HepG2 (cell line): ENCODE measurements around the gene BCL11B. TPM values are rescaled to one million over a fixed set of nuclear protein-coding genes. Genes with fewer than 3 reads are reported as not detected.

Experiments
- ATAC-seq: fragments of 200-7000 bp; cut with Tn5 transposase; 3 replicates; pipeline ENCODE4 v1.9.1; 2020; ENCODE audit warnings: mild to moderate bottlenecking, moderate library complexity
- Bru-seq: library from RNA; stranded (reverse); fragments of 400-500 nt; gene quantifications from one replicate; lab custom pipeline; 2021; lab: Mats Ljungman, UMichigan
- BruChase-seq, 2 experiments: library from RNA; stranded (reverse); fragments of 400-500 nt; gene quantifications; one replicate each; lab custom pipeline; 2021; lab: Mats Ljungman, UMichigan
- BruUV-seq: library from RNA; stranded (reverse); fragments of 400-500 nt; replicated peaks from 2 replicates; lab custom pipeline; 2021; lab: Mats Ljungman, UMichigan
- CTCF ChIA-PET: fragments of 300-600 bp; formaldehyde crosslinking; extraction: SDS; loops from one replicate; lab custom pipeline; 2021; ENCODE audit warnings: low total read pairs, inconsistent platforms, low intra/inter-chr PET ratio; lab: Yijun Ruan, JAX
- POLR2A ChIA-PET: fragments of 350-600 bp; sonication (Branson Sonifier 250); formaldehyde crosslinking; loops from one replicate; lab custom pipeline; 2020; ENCODE audit warnings: antibody characterized with exemption, inconsistent platforms; lab: Yijun Ruan, JAX
- DNase-seq: peaks from one replicate; pipeline ENCODE4 v3.0.0-alpha.2; 2015; ENCODE audit warnings: low spot score
- FAIRE-seq: peaks from 3 replicates; lab custom pipeline; 2011; peaks lifted over from hg19 to GRCh38; lab: Jason Lieb, UNC
- H2AFZ ChIP-seq: one replicate; pipeline ENCODE4 v1.6.1; 2011; ENCODE audit warnings: low read length, inconsistent platforms
- H3K27ac ChIP-seq: fragments of 300-600 bp; 3 replicates; pipeline ENCODE4 v1.8.0; 2011; ENCODE audit warnings: mixed run types, mild to moderate bottlenecking, mixed read lengths, low read length, inconsistent platforms; ENCODE audit not compliant: insufficient read depth; ENCODE audit errors: extremely low read length
- H3K27me3 ChIP-seq, 2 experiments: fragments of 200-600 bp in 1 of 2; 2 replicates in 1 of 2; 3 replicates in 1 of 2; pipeline versions ENCODE4 v1.6.0 to v1.8.0; 2011; ENCODE audit warnings: low read length in 2 of 2, mild to moderate bottlenecking in 2 of 2, moderate library complexity in 2 of 2, inconsistent platforms in 1 of 2; ENCODE audit not compliant: insufficient read depth in 2 of 2, control insufficient read depth in 1 of 2
- H3K36me3 ChIP-seq, 2 experiments: fragments of 200-600 bp in 1 of 2; replicated peaks in 1 of 2; 2 replicates in 1 of 2; 3 replicates in 1 of 2; pipeline versions ENCODE4 v1.5.1 to v1.8.0; 2011; ENCODE audit warnings: low read length in 2 of 2, inconsistent platforms in 1 of 2; ENCODE audit not compliant: insufficient read depth in 2 of 2, control insufficient read depth in 1 of 2
- H3K4me1 ChIP-seq: 2 replicates; pipeline ENCODE4 v1.5.1; 2012; ENCODE audit warnings: low read length, inconsistent platforms; ENCODE audit not compliant: insufficient read depth
- H3K4me2 ChIP-seq: 2 replicates; pipeline ENCODE4 v1.6.0; 2011; ENCODE audit warnings: low read depth, low read length, inconsistent platforms
- H3K4me3 ChIP-seq, 3 experiments: fragments of 200-600 bp in 1 of 3; sonication (generic), shearing (Covaris generic) in 1 of 3; replicated peaks in 1 of 3; 2 replicates each; pipeline ENCODE4 v1.5.1; 2011 to 2016; ENCODE audit warnings: low read length in 3 of 3, inconsistent platforms in 2 of 3, low read depth in 2 of 3, mild to moderate bottlenecking in 2 of 3, control low read depth in 1 of 3, mixed read lengths in 1 of 3; ENCODE audit not compliant: insufficient read depth in 1 of 3
- H3K79me2 ChIP-seq: one replicate; pipeline ENCODE4 v1.6.1; 2011; ENCODE audit warnings: low read length, inconsistent platforms; ENCODE audit not compliant: insufficient read depth
- H3K9ac ChIP-seq: 2 replicates; pipeline ENCODE4 v1.6.0; 2011; ENCODE audit warnings: mild to moderate bottlenecking, low read depth, low read length, inconsistent platforms; ENCODE audit not compliant: insufficient read depth
- H3K9me3 ChIP-seq: 2 replicates; pipeline ENCODE4 v1.5.1; 2012; ENCODE audit warnings: mild to moderate bottlenecking, low read length
- H4K20me1 ChIP-seq: 2 replicates; pipeline ENCODE4 v1.6.0; 2011; ENCODE audit warnings: inconsistent platforms, mild to moderate bottlenecking, low read length, moderate library complexity; ENCODE audit not compliant: insufficient read depth
- AGO1 ChIP-seq: fragments of 200-400 bp; formaldehyde crosslinking; IDR thresholded peaks from 2 replicates; pipeline ENCODE4 v1.6.1; 2017; ENCODE audit warnings: mild to moderate bottlenecking, low read depth, low read length, moderate library complexity; ENCODE audit not compliant: poor library complexity, severe bottlenecking
- ARHGAP35 ChIP-seq: sonication (generic); formaldehyde crosslinking; IDR thresholded peaks from 2 replicates; pipeline ENCODE4 v1.9.0; 2022; ENCODE audit warnings: mild to moderate bottlenecking, inconsistent platforms, moderate library complexity, missing genetic modification reagents, borderline replicate concordance
- GLI4 ChIP-seq: sonication (generic); formaldehyde crosslinking; IDR thresholded peaks from 2 replicates; pipeline ENCODE4 v1.5.1; 2020; ENCODE audit warnings: missing genetic modification reagents, mild to moderate bottlenecking, moderate library complexity, borderline replicate concordance
- GMEB1 ChIP-seq: sonication (generic); formaldehyde crosslinking; IDR thresholded peaks from 2 replicates; pipeline ENCODE4 v1.5.1; 2020; ENCODE audit warnings: missing genetic modification reagents, mild to moderate bottlenecking, borderline replicate concordance
- TERF1 ChIP-seq: sonication (generic); formaldehyde crosslinking; IDR thresholded peaks from 2 replicates; pipeline ENCODE4 v1.8.0; 2022; ENCODE audit warnings: mild to moderate bottlenecking, missing genetic modification reagents, moderate library complexity
- TRIM24 ChIP-seq: sonication (generic); formaldehyde crosslinking; IDR thresholded peaks from 2 replicates; pipeline ENCODE4 v1.8.0; 2022; ENCODE audit warnings: mild to moderate bottlenecking, missing genetic modification reagents
- ZHX1 ChIP-seq: sonication (generic); formaldehyde crosslinking; IDR thresholded peaks from 2 replicates; pipeline ENCODE4 v1.8.1; 2022; ENCODE audit warnings: low read depth, mild to moderate bottlenecking, missing genetic modification reagents
- ZNF18 ChIP-seq: sonication (generic); formaldehyde crosslinking; IDR thresholded peaks from 2 replicates; pipeline ENCODE4 v1.8.0; 2022; ENCODE audit warnings: mild to moderate bottlenecking, missing genetic modification reagents; ENCODE audit not compliant: insufficient replicate concordance
- ZNF792 ChIP-seq: IDR thresholded peaks from 2 replicates; pipeline ENCODE4 v1.6.1; 2016
- ZSCAN22 ChIP-seq: sonication (generic); formaldehyde crosslinking; IDR thresholded peaks from 2 replicates; pipeline ENCODE4 v1.4.0; 2020; ENCODE audit warnings: mild to moderate bottlenecking, missing genetic modification reagents
- WGBS: methylation state at CpG from one replicate; pipeline ENCODE4 v1.1.6; 2017; ENCODE audit warnings: low lambda C conversion rate; 5-methylcytosine and 5-hydroxymethylcytosine counted together
- in situ Hi-C: cut with HindIII; loops from 2 replicates; pipeline ENCODE4 v1.10.0; 2017; ENCODE audit warnings: low pct_unique_long_range_greater_than_20kb; ENCODE audit not compliant: extremely low pct_ligation_motif_present
- intact Hi-C: fragments of 100-400 bp; cut with micrococcal nuclease; formaldehyde crosslinking; loops from one replicate; pipeline ENCODE4 v1.10.0; 2022; ENCODE audit not compliant: unreplicated experiment
- long read RNA-seq, 2 experiments: library from RNA in 1 of 2; library from polyadenylated mRNA in 1 of 2; stranded (forward) in 1 of 2; unstranded in 1 of 2; transcript quantifications; one replicate each; pipeline ENCODE4 v2.0.0, GENCODE V29; 2019 to 2022
- polyA minus RNA-seq, 3 experiments: library from RNA; depleted of rRNA, polyadenylated mRNA; stranded (reverse); fragments of >200 nt; gene quantifications; 2 replicates each; pipeline ENCODE4 v1.2.3, GENCODE V29; 2011; ENCODE audit warnings: low replicate concordance in 1 of 3
- polyA plus RNA-seq, 8 experiments: library from polyadenylated mRNA; depleted of rRNA in 3 of 8; stranded (reverse) in 7 of 8; unstranded in 1 of 8; fragments of >200 nt; fragmentation: Illumina TruSeq in 4 of 8; extraction: Trizol in 4 of 8; gene quantifications; 2 replicates each; pipeline versions ENCODE4 v1.2.1 to v1.2.3, GENCODE V29; 2011 to 2016; ENCODE audit warnings: low read depth in 4 of 8, missing spikeins in 1 of 8, mixed read lengths in 1 of 8; ENCODE audit not compliant: insufficient read depth in 1 of 8
- total RNA-seq, 5 experiments: library from RNA; depleted of rRNA; stranded (reverse); fragments of >200 nt; fragmentation: Illumina TruSeq; extraction: Trizol; gene quantifications; 2 replicates each; pipeline ENCODE4 v1.2.3, GENCODE V29; 2016; ENCODE audit warnings: low read depth in 1 of 5

BCL11B gene
- total RNA-seq (2016; rRNA removed; fragmentation: Illumina TruSeq; extraction: Trizol) = not detected in 2 replicates
- total RNA-seq (2016; cell fraction: cytosol; rRNA removed; fragmentation: Illumina TruSeq; extraction: Trizol; ENCODE audit: low read depth) = not detected in 2 replicates
- total RNA-seq (2016; cell fraction: insoluble cytoplasmic fraction; rRNA removed; fragmentation: Illumina TruSeq; extraction: Trizol) = not detected in 2 replicates
- total RNA-seq (2016; cell fraction: membrane; rRNA removed; fragmentation: Illumina TruSeq; extraction: Trizol) = not detected in 2 replicates
- not detected in 2 replicates for total RNA-seq (2016; cell fraction: nucleus; rRNA removed; fragmentation: Illumina TruSeq; extraction: Trizol)
- polyA plus RNA-seq (2011; rRNA removed) = not detected in 2 replicates
- not detected in 2 replicates for polyA plus RNA-seq (2011; cell fraction: cytosol; rRNA removed)
- 0.02 and 0.03 TPM in 2 replicates for polyA plus RNA-seq (2011; cell fraction: nucleus; rRNA removed)
- polyA plus RNA-seq (2012) = not detected in 2 replicates
- polyA plus RNA-seq (2016; cell fraction: cytosol; fragmentation: Illumina TruSeq; extraction: Trizol; ENCODE audit: low read depth) = not detected in 2 replicates
- not detected in 2 replicates for polyA plus RNA-seq (2016; cell fraction: insoluble cytoplasmic fraction; fragmentation: Illumina TruSeq; extraction: Trizol; ENCODE audit: low read depth)
- polyA plus RNA-seq (2016; cell fraction: membrane; fragmentation: Illumina TruSeq; extraction: Trizol; ENCODE audit: low read depth) = not detected in 2 replicates
- polyA plus RNA-seq (2016; cell fraction: nucleus; fragmentation: Illumina TruSeq; extraction: Trizol; ENCODE audit: insufficient read depth, low read depth) = not detected in 2 replicates
- polyA minus RNA-seq (2011; rRNA and poly(A)+ RNA removed; ENCODE audit: low replicate concordance) = not detected in 2 replicates
- polyA minus RNA-seq (2011; cell fraction: cytosol; rRNA and poly(A)+ RNA removed) = not detected in 2 replicates
- under 0.01 TPM in 1 of 2 replicates, not detected in the other for polyA minus RNA-seq (2011; cell fraction: nucleus; rRNA and poly(A)+ RNA removed)
- percentile 18 among the genes with signal in this experiment for Bru-seq, nascent RNA
- BruChase-seq, experiment 1, labeled RNA remaining after a 6-hour chase = percentile 15 among the genes with signal in this experiment
- BruChase-seq, experiment 2, labeled RNA remaining after a 2-hour chase = percentile 14 among the genes with signal in this experiment
- long read RNA-seq, experiment 1 = 0 reads
- long read RNA-seq, experiment 2 = 0 reads

- H3K4me1 ChIP-seq = peaks cover 36% of the 10 kb centered on the region
- no peaks in the 10 kb centered on the region for H4K20me1 ChIP-seq
- H3K79me2 ChIP-seq = no peaks in the 10 kb centered on the region
- DNase-seq = peak; percentile 84
- peak; percentile 45 for ATAC-seq
- in situ Hi-C loops (loop anchor here (25.0 kb wide), 2 partner anchors 1135 to 1285 kb away; no protein-coding TSS in a partner anchor), intact Hi-C loops (loop anchor here (2.0 to 5.0 kb wide), 2 partner anchors 45 to 143 kb away; no protein-coding TSS in a partner anchor)
- no peaks in the 10 kb centered on the region for H3K9me3 ChIP-seq
- no peak within 1 kb of the TSS for H3K9ac ChIP-seq
- CTCF ChIA-PET = no interaction called here
- WGBS = 8% methylated on average over 20 of the region's 50 CpGs
- peak within 1 kb of the TSS; percentile 80 for H3K4me2 ChIP-seq
- H3K27ac ChIP-seq = no peak within 1 kb of the TSS
- peaks cover 6 to 40% of the 10 kb centered on the region in 2 experiments; a peak in 4 of 5 replicates for H3K27me3 ChIP-seq
- no peak within 1 kb of the TSS for H2AFZ ChIP-seq
- no TSS peak for BruUV-seq
- no peaks in the 10 kb centered on the region for H3K36me3 ChIP-seq
- POLR2A ChIA-PET = no interaction called here
- FAIRE-seq = no peak
- peak within 1 kb of the TSS; percentile 27 to 63 (median 49) for H3K4me3 ChIP-seq
- TF ChIP-seq AGO1 (no peak), ARHGAP35 (CRISPR knock-in tag) (no peak), ZSCAN22 (CRISPR knock-in tag) (no peak), TRIM24 (CRISPR knock-in tag) (no peak), ZHX1 (CRISPR knock-in tag) (no peak), TERF1 (CRISPR knock-in tag) (no peak), ZNF18 (CRISPR knock-in tag) (no peak), GLI4 (CRISPR knock-in tag) (no peak), ZNF792 (CRISPR knock-in tag) (no peak), GMEB1 (no peak)
Measured at GRCh38 chr14:99271951-99272631, at the start of gene BCL11B. Gene BCL11B (minus strand): TSS chr14:99272197. CDS start chr14:99271218, 979 bp downstream.
